ENCODE measurements around the gene WBP11. TPM values are rescaled to one million over a fixed set of nuclear protein-coding genes. Genes with fewer than 3 reads are reported as not detected.

The WBP11 gene
- total RNA-seq: 51.7 TPM
- long read RNA-seq, full-length matches to known transcripts: 18 of 32 reads
- long read RNA-seq, partial matches to known transcripts: 12 of 32 reads
- long read RNA-seq, other reads (novel, unspliced or antisense): 2 of 32 reads

- DNase-seq (ENCODE audit: low spot score): peak; percentile 95
- intact Hi-C loops (cut with DNase I): loop anchor here (1.0 to 5.0 kb wide), 2 partner anchors 33 to 39 kb away; partner anchors contain the start of gene ART4
Measured at GRCh38 chr12:14803011-14803829, at the start of gene WBP11, which contains the start of gene C12orf60. Gene WBP11 (minus strand): TSS chr12:14803478. CDS start chr12:14801383, 2,095 bp downstream. Gene C12orf60 (plus strand): TSS chr12:14803670. CDS start chr12:14822936, 19,266 bp downstream.

- DNase-seq (ENCODE audit: low spot score): no peak
- intact Hi-C loops (cut with DNase I): no loop called here
Measured at GRCh38 chr12:14852880-14853279, 49.6 kb upstream of the WBP11 start.

GRCh38 chr12:14850929-14851663, 47.8 kb upstream of the WBP11 start:
- intact Hi-C loops (cut with DNase I): loop anchor here (2.0 kb wide), 1 partner anchor 40 kb away; no protein-coding TSS in a partner anchor
- DNase-seq (ENCODE audit: low spot score): no peak

GRCh38 chr12:14849661-14850060, 46.4 kb upstream of the WBP11 start:
- intact Hi-C loops (cut with DNase I): loop anchor here (2.0 to 10.0 kb wide), 5 partner anchors 41 to 425 kb away; no protein-coding TSS in a partner anchor
- DNase-seq (ENCODE audit: low spot score): no peak

- DNase-seq (ENCODE audit: low spot score): no peak
- intact Hi-C loops (cut with DNase I): loop anchor here (1.0 to 10.0 kb wide), 5 partner anchors 105 to 428 kb away; no protein-coding TSS in a partner anchor
Measured at GRCh38 chr12:14846876-14847580, 43.8 kb upstream of the WBP11 start.

GRCh38 chr12:14846042-14846587, 42.8 kb upstream of the WBP11 start:
- no peak for DNase-seq (ENCODE audit: low spot score)
- intact Hi-C loops (cut with DNase I): loop anchor here (1.0 to 10.0 kb wide), 5 partner anchors 106 to 429 kb away; no protein-coding TSS in a partner anchor

GRCh38 chr12:14845350-14845750, 42.1 kb upstream of the WBP11 start:
- no peak for DNase-seq (ENCODE audit: low spot score)
- intact Hi-C loops (cut with DNase I): loop anchor here (5.0 to 10.0 kb wide), 4 partner anchors 107 to 429 kb away; no protein-coding TSS in a partner anchor

GRCh38 chr12:14844401-14844800, 41.1 kb upstream of the WBP11 start:
- DNase-seq (ENCODE audit: low spot score): no peak
- intact Hi-C loops (cut with DNase I): loop anchor here (5.0 to 10.0 kb wide), 4 partner anchors 42 to 430 kb away; partner anchors contain the start of genes C12orf60 and WBP11

GRCh38 chr12:14843425-14843887, 40.2 kb upstream of the WBP11 start, which contains the start of gene ART4:
Gene ART4 (minus strand): TSS chr12:14843526. CDS start chr12:14843113, 413 bp downstream.
- intact Hi-C loops (cut with DNase I): loop anchor here (2.0 to 10.0 kb wide), 5 partner anchors 41 to 431 kb away; partner anchors contain the start of genes C12orf60 and WBP11
- DNase-seq (ENCODE audit: low spot score): peak; percentile 76

GRCh38 chr12:14842315-14842714, 39.0 kb upstream of the WBP11 start:
- intact Hi-C loops (cut with DNase I): loop anchor here (2.0 to 10.0 kb wide), 5 partner anchors 40 to 432 kb away; partner anchors contain the start of genes C12orf60 and WBP11
- DNase-seq (ENCODE audit: low spot score): no peak

- intact Hi-C loops (cut with DNase I): loop anchor here (2.0 to 10.0 kb wide), 5 partner anchors 39 to 433 kb away; partner anchors contain the start of genes C12orf60 and WBP11
- DNase-seq (ENCODE audit: low spot score): peak; percentile 78
Measured at GRCh38 chr12:14841761-14842160, 38.5 kb upstream of the WBP11 start.

GRCh38 chr12:14840616-14841015, 37.3 kb upstream of the WBP11 start:
- DNase-seq (ENCODE audit: low spot score): no peak
- intact Hi-C loops (cut with DNase I): loop anchor here (5.0 to 10.0 kb wide), 4 partner anchors 38 to 434 kb away; partner anchors contain the start of genes C12orf60 and WBP11

GRCh38 chr12:14839262-14839661, 36.0 kb upstream of the WBP11 start:
- intact Hi-C loops (cut with DNase I): no loop called here
- DNase-seq (ENCODE audit: low spot score): no peak

- no peak for DNase-seq (ENCODE audit: low spot score)
- intact Hi-C loops (cut with DNase I): no loop called here
Measured at GRCh38 chr12:14836336-14837210, 33.3 kb upstream of the WBP11 start.

GRCh38 chr12:14834509-14834908, 31.2 kb upstream of the WBP11 start:
- no peak for DNase-seq (ENCODE audit: low spot score)
- intact Hi-C loops (cut with DNase I): no loop called here

GRCh38 chr12:14833952-14834351, 30.7 kb upstream of the WBP11 start:
- intact Hi-C loops (cut with DNase I): no loop called here
- no peak for DNase-seq (ENCODE audit: low spot score)

GRCh38 chr12:14833336-14833735, 30.1 kb upstream of the WBP11 start:
- intact Hi-C loops (cut with DNase I): no loop called here
- no peak for DNase-seq (ENCODE audit: low spot score)
